Transverse colon (tissue), 4 donors: ENCODE measurements around the gene ATRIP.

Experiments used
- CTCF ChIP-seq, 5 experiments: fragments of 200-600 bp in 3 of 5; fragments of 450-650 bp in 2 of 5; sonication (generic) in 3 of 5; IDR thresholded peaks; 1 replicate in 2 of 5; 2 replicates in 3 of 5; pipeline ENCODE4 v1.5.1; 2016 to 2017; ENCODE audit warnings: antibody characterized with exemption in 5 of 5, inconsistent platforms in 3 of 5, mild to moderate bottlenecking in 2 of 5, moderate library complexity in 1 of 5
- POLR2A ChIP-seq: fragments of 450-650 bp; IDR thresholded peaks from one replicate; pipeline ENCODE4 v1.6.1; 2016; ENCODE audit warnings: antibody characterized with exemption, mild to moderate bottlenecking, moderate library complexity
- POLR2AphosphoS5 ChIP-seq, 3 donors: sonication (generic); formaldehyde crosslinking; IDR thresholded peaks; one replicate each; pipeline ENCODE4 v1.6.1; 2016; ENCODE audit warnings: antibody characterized with exemption in 3 of 3

DNA sequence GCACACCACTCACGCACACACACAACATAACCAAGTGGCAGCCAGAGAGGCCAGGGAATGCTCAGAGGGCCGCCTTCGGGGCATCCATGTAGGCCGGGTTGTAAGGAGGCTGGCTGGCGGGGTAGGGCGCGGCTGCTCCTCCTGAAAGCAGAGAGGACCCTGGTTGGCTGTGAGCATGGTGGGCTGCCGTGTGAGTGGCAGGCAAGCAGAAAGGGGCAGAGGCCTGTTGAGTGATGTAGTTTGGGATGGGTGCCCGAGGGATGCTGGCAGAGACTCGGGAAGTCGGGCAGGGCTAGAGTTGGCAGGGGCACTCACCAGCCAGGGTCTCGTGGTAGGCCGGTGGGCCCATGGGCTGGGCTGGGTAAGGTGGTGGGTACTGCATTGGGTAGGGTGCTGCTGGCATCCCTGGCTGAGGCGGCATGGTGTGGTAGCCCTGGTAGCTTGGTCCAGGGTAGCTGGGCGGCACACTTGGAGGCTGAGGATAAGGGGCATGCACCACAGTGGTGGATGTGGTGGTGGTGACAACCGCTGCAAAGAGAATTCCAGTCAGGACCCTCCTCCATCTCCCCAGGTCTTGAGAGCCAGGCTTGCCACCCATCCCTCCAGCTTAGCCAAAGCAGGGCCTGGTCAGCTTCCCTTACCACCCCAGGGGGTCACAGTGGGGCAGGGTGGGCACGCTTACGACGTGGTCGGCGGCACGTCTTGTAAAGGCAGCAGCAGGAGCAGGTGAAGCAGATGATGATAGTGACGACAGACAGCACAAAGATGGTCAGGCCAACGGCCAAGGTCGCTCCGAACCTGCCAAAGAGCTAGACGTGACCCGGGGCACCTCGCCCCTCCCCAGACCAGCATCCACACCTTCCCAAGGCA, 22.7 kb downstream of the ATRIP start:
- TF ChIP-seq POLR2A, result no peak
- TF ChIP-seq CTCF (IDR thresholded peaks at IDR 0.05), result no peak
- no peak for TF ChIP-seq POLR2AphosphoS5 (IDR thresholded peaks at IDR 0.05)
